Measurements from ENCODE around the gene BPGM. TPM values are rescaled to one million over a fixed set of nuclear protein-coding genes. Genes with fewer than 3 reads are reported as not detected.

BPGM gene
- total RNA-seq, 1 donor from 2014 or later: 37.4 TPM

- no peaks in the 10 kb centered on the region for H3K27me3 ChIP-seq (ENCODE audit: insufficient read depth, low read length)
- no peaks in the 10 kb centered on the region for H3K9me3 Mint-ChIP-seq (ENCODE audit: unreplicated experiment)
- FAIRE-seq (no peak), DNase-seq (ENCODE audit: low read depth) (no peak)
- no peaks in the 10 kb centered on the region for H3K9me3 ChIP-seq (ENCODE audit: insufficient read depth, low read depth, low read length)
- H3K27me3 Mint-ChIP-seq (ENCODE audit: low read depth, unreplicated experiment): no peaks in the 10 kb centered on the region
- no peak for TF ChIP-seq CTCF (IDR thresholded peaks at IDR 0.05; ENCODE audit: insufficient read depth, low read depth, low read length)
- no peak for TF ChIP-seq EZH2 (IDR thresholded peaks at IDR 0.05; ENCODE audit: insufficient read depth, low read length)
- no peaks in the 10 kb centered on the region for H3K36me3 ChIP-seq (ENCODE audit: insufficient read depth, low read length)
- no peak overlapping the region for H2AFZ ChIP-seq (ENCODE audit: low read depth, low read length)
- H3K36me3 Mint-ChIP-seq (ENCODE audit: low read depth, unreplicated experiment): peaks cover 2% of the 10 kb centered on the region
- no peak overlapping the region for H3K27ac ChIP-seq (ENCODE audit: low read depth, low read length)
- H3K9ac ChIP-seq (ENCODE audit: low read length): no peak overlapping the region
- H3K27ac Mint-ChIP-seq (ENCODE audit: unreplicated experiment): no peak overlapping the region
- H3K4me2 ChIP-seq (ENCODE audit: low read length): no peak overlapping the region
- H3K4me3 ChIP-seq (ENCODE audit: insufficient read depth, low read depth, low read length): no peak overlapping the region
- no peaks in the 10 kb centered on the region for H4K20me1 ChIP-seq (ENCODE audit: insufficient read depth, low read length)
- H3K4me1 ChIP-seq (ENCODE audit: insufficient read depth, low read length): peaks cover 31% of the 10 kb centered on the region
- peaks cover 42% of the 10 kb centered on the region for H3K4me1 Mint-ChIP-seq (ENCODE audit: low read depth, unreplicated experiment)
- H3K79me2 ChIP-seq (ENCODE audit: insufficient read depth, low read length): no peaks in the 10 kb centered on the region
- no peak overlapping the region for H3K4me3 Mint-ChIP-seq (ENCODE audit: unreplicated experiment)
Observed at GRCh38 chr7:134699021-134699818, 52.6 kb downstream of the BPGM start.

GRCh38 chr7:134699899-134700298, 53.2 kb downstream of the BPGM start:
- no peaks in the 10 kb centered on the region for H3K9me3 ChIP-seq (ENCODE audit: insufficient read depth, low read depth, low read length)
- H3K4me1 Mint-ChIP-seq (ENCODE audit: low read depth, unreplicated experiment): peaks cover 40% of the 10 kb centered on the region
- H3K4me2 ChIP-seq (ENCODE audit: low read length): no peak overlapping the region
- peaks cover 25% of the 10 kb centered on the region for H3K4me1 ChIP-seq (ENCODE audit: insufficient read depth, low read length)
- H4K20me1 ChIP-seq (ENCODE audit: insufficient read depth, low read length): no peaks in the 10 kb centered on the region
- H3K36me3 ChIP-seq (ENCODE audit: insufficient read depth, low read length): no peaks in the 10 kb centered on the region
- peak overlapping the region; percentile 82 for H3K27ac Mint-ChIP-seq (ENCODE audit: unreplicated experiment)
- H3K27ac ChIP-seq (ENCODE audit: low read depth, low read length): no peak overlapping the region
- FAIRE-seq (no peak), DNase-seq (ENCODE audit: low read depth) (peak; percentile 76)
- H3K9me3 Mint-ChIP-seq (ENCODE audit: unreplicated experiment): no peaks in the 10 kb centered on the region
- no peak overlapping the region for H3K4me3 ChIP-seq (ENCODE audit: insufficient read depth, low read depth, low read length)
- no peaks in the 10 kb centered on the region for H3K27me3 ChIP-seq (ENCODE audit: insufficient read depth, low read length)
- no peaks in the 10 kb centered on the region for H3K27me3 Mint-ChIP-seq (ENCODE audit: low read depth, unreplicated experiment)
- H3K9ac ChIP-seq (ENCODE audit: low read length): no peak overlapping the region
- TF ChIP-seq CTCF (IDR thresholded peaks at IDR 0.05; ENCODE audit: insufficient read depth, low read depth, low read length): no peak
- no peak for TF ChIP-seq EZH2 (IDR thresholded peaks at IDR 0.05; ENCODE audit: insufficient read depth, low read length)
- no peaks in the 10 kb centered on the region for H3K79me2 ChIP-seq (ENCODE audit: insufficient read depth, low read length)
- peaks cover 2% of the 10 kb centered on the region for H3K36me3 Mint-ChIP-seq (ENCODE audit: low read depth, unreplicated experiment)
- H3K4me3 Mint-ChIP-seq (ENCODE audit: unreplicated experiment): no peak overlapping the region
- no peak overlapping the region for H2AFZ ChIP-seq (ENCODE audit: low read depth, low read length)

DNA sequence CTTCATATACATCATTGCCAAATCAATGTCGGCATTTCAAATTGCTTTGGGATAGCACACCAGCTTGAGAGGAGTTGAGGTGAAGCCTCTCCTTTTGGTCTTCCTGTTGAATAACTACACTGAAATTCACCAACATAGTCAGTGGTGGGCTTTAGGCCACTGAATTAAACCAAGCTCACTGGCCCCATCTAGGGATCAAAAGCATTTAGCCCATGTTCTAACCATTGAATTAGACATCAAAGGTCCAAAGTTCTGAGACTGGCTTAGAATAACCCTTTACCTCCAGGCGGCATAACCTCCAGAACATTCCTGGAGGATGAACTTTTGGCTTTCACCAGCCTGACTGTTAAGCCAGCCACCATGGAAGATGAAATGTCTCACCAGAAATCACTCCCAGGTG, 54.6 kb downstream of the BPGM start:
- no peaks in the 10 kb centered on the region for H3K79me2 ChIP-seq (ENCODE audit: insufficient read depth, low read length)
- H3K36me3 ChIP-seq (ENCODE audit: insufficient read depth, low read length): no peaks in the 10 kb centered on the region
- no peak for DNase-seq (ENCODE audit: low read depth)
- H3K9me3 Mint-ChIP-seq (ENCODE audit: unreplicated experiment): no peaks in the 10 kb centered on the region
- no peak overlapping the region for H3K27ac ChIP-seq (ENCODE audit: low read depth, low read length)
- H3K27ac Mint-ChIP-seq (ENCODE audit: unreplicated experiment): peak overlapping the region; percentile 26
- no peak overlapping the region for H3K4me3 Mint-ChIP-seq (ENCODE audit: unreplicated experiment)
- TF ChIP-seq EZH2 (IDR thresholded peaks at IDR 0.05; ENCODE audit: insufficient read depth, low read length) (no peak), CTCF (IDR thresholded peaks at IDR 0.05; ENCODE audit: insufficient read depth, low read depth, low read length) (peak; percentile 53)
- peaks cover 17% of the 10 kb centered on the region for H3K4me1 ChIP-seq (ENCODE audit: insufficient read depth, low read length)
- peaks cover 31% of the 10 kb centered on the region for H3K4me1 Mint-ChIP-seq (ENCODE audit: low read depth, unreplicated experiment)
- H4K20me1 ChIP-seq (ENCODE audit: insufficient read depth, low read length): no peaks in the 10 kb centered on the region
- H3K36me3 Mint-ChIP-seq (ENCODE audit: low read depth, unreplicated experiment): no peaks in the 10 kb centered on the region
- no peaks in the 10 kb centered on the region for H3K9me3 ChIP-seq (ENCODE audit: insufficient read depth, low read depth, low read length)
- no peak overlapping the region for H3K4me2 ChIP-seq (ENCODE audit: low read length)
- no peak for FAIRE-seq
- no peaks in the 10 kb centered on the region for H3K27me3 ChIP-seq (ENCODE audit: insufficient read depth, low read length)
- H3K9ac ChIP-seq (ENCODE audit: low read length): no peak overlapping the region
- no peak overlapping the region for H3K4me3 ChIP-seq (ENCODE audit: insufficient read depth, low read depth, low read length)
- no peak overlapping the region for H2AFZ ChIP-seq (ENCODE audit: low read depth, low read length)
- no peaks in the 10 kb centered on the region for H3K27me3 Mint-ChIP-seq (ENCODE audit: low read depth, unreplicated experiment)
